Measurements from ENCODE around the gene WBP2. TPM values are rescaled to one million over a fixed set of nuclear protein-coding genes. Genes with fewer than 3 reads are reported as not detected.
A peak's percentile ranks its signal among the peaks of the same experiment; 100 is the strongest.

WBP2 gene
- total RNA-seq, 4 donors from 2014 or later, result 41.8 to 64.5 (median 53.5) TPM

DNA sequence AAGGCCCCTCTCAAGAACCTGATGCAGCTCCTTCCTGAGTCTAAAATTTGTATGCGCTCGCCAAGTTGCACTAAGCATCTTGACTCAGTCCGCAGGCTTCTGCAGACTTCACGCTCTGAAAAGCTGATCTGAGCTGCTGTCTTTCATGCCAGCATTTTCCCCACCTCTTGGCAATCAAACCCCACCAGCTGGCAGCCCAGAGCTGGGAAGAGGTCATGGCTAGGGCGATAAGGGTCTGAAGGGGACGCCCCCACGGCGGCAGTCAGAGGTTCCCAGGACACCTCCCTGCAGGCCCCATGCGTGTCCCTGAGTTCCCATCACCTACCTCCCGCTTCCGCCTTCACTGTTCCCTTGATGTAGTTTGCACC lies 5.9 kb downstream of the WBP2 start:
- Histone ChIP-seq H3K27ac (peak overlapping the region in 2 of 3 donors; percentile 49 to 90), H3K27me3 (no peaks in the 10 kb centered on the region), H3K9me3 (no peaks in the 10 kb centered on the region), H3K36me3 (peaks cover 52 to 54% of the 10 kb centered on the region in 2 donors), H3K4me1 (peaks cover 34 to 70% of the 10 kb centered on the region in 2 donors), H3K4me3 (replicated peaks in 1 of 3) (no peak overlapping the region)
- 79 to 87% methylated on average over 9 to 11 of the region's 11 CpGs for WGBS, 2 donors
- no peak for TF ChIP-seq POLR2A (IDR thresholded peaks at IDR 0.05)
- TF ChIP-seq, protein P1, sequence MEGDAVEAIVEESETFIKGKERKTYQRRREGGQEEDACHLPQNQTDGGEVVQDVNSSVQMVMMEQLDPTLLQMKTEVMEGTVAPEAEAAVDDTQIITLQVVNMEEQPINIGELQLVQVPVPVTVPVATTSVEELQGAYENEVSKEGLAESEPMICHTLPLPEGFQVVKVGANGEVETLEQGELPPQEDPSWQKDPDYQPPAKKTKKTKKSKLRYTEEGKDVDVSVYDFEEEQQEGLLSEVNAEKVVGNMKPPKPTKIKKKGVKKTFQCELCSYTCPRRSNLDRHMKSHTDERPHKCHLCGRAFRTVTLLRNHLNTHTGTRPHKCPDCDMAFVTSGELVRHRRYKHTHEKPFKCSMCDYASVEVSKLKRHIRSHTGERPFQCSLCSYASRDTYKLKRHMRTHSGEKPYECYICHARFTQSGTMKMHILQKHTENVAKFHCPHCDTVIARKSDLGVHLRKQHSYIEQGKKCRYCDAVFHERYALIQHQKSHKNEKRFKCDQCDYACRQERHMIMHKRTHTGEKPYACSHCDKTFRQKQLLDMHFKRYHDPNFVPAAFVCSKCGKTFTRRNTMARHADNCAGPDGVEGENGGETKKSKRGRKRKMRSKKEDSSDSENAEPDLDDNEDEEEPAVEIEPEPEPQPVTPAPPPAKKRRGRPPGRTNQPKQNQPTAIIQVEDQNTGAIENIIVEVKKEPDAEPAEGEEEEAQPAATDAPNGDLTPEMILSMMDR (IDR thresholded peaks at IDR 0.05), result no peak
- intact Hi-C loops (cut with DNase I), result loop anchor here (10.0 kb wide), 1 partner anchor 184 kb away; the partner anchor contains the start of genes RECQL5 and SAP30BP
- no peak for DNase-seq

DNA sequence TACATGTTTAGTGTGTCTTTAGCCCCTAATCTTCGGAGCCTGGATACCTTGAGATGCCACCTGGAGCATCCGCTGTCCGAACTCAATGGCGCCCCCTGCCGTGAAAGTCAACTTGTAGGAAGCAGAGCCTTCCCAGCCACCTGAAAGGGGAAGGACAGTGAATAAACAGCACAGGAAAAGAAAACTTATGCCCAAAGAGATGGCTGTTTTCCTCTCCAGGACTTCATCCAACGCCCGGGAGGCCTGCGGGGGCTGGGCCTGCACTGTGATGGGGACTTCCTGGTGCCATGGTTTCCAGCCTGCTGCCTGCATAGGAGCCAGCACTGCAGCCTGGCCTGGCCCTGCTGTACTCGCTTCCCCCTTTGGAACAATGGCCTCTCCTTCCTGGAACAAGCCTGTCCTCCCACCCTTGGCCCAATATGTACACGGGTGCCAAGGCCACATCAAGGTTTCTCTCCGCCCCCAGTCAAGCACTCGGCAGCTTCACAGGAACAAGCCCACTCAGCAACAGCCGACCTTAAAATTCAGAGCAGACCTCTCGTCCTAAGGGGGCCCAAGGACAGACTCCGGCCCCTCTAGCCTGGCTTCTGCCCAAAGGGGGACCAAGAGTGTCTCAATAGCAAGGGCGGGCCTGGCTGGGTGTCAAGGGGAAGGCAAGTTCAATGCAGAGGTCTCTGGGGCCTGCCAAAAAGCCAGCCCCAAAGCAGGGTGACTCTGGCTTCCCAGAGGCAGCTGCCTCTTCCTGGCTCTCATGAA lies 6.4 kb downstream of the WBP2 start:
- intact Hi-C loops (cut with DNase I), result loop anchor here (10.0 kb wide), 1 partner anchor 184 kb away; the partner anchor contains the start of genes RECQL5 and SAP30BP
- no peaks in the 10 kb centered on the region for H3K9me3 ChIP-seq
- H3K27ac ChIP-seq, result peak overlapping the region in 2 of 3 donors; percentile 49 to 90
- H3K4me1 ChIP-seq, result peaks cover 29 to 64% of the 10 kb centered on the region in 2 donors
- H3K36me3 ChIP-seq, result peaks cover 52 to 54% of the 10 kb centered on the region in 2 donors
- no peak for TF ChIP-seq POLR2A (IDR thresholded peaks at IDR 0.05)
- TF ChIP-seq, protein P1 (IDR thresholded peaks at IDR 0.05), result peak in 5 of 6 experiments; percentile 35 to 60 (median 51)
- DNase-seq, result peak; percentile 71 to 82
- no peak overlapping the region for H3K4me3 ChIP-seq (replicated peaks in 1 of 3)
- H3K27me3 ChIP-seq, result no peaks in the 10 kb centered on the region
- WGBS, 2 donors, result 35 to 43% methylated on average over 13 to 16 of the region's 16 CpGs

GRCh38 chr17:75847614-75848522 lies 7.3 kb downstream of the WBP2 start:
- H3K4me3 ChIP-seq (replicated peaks in 1 of 3), result no peak overlapping the region
- no peaks in the 10 kb centered on the region for H3K27me3 ChIP-seq
- WGBS, 2 donors, result 83 to 85% methylated on average over 24 to 25 of the region's 25 CpGs
- H3K27ac ChIP-seq, result peak overlapping the region in 2 of 3 donors; percentile 49 to 90
- TF ChIP-seq, protein P1 (IDR thresholded peaks at IDR 0.05), result no peak
- no peak for TF ChIP-seq POLR2A (IDR thresholded peaks at IDR 0.05)
- no peaks in the 10 kb centered on the region for H3K9me3 ChIP-seq
- peaks cover 25 to 56% of the 10 kb centered on the region in 2 donors for H3K4me1 ChIP-seq
- intact Hi-C loops (cut with DNase I), result loop anchor here (10.0 kb wide), 1 partner anchor 183 kb away; the partner anchor contains the start of genes RECQL5 and SAP30BP
- no peak for DNase-seq
- peaks cover 52 to 54% of the 10 kb centered on the region in 2 donors for H3K36me3 ChIP-seq

DNA sequence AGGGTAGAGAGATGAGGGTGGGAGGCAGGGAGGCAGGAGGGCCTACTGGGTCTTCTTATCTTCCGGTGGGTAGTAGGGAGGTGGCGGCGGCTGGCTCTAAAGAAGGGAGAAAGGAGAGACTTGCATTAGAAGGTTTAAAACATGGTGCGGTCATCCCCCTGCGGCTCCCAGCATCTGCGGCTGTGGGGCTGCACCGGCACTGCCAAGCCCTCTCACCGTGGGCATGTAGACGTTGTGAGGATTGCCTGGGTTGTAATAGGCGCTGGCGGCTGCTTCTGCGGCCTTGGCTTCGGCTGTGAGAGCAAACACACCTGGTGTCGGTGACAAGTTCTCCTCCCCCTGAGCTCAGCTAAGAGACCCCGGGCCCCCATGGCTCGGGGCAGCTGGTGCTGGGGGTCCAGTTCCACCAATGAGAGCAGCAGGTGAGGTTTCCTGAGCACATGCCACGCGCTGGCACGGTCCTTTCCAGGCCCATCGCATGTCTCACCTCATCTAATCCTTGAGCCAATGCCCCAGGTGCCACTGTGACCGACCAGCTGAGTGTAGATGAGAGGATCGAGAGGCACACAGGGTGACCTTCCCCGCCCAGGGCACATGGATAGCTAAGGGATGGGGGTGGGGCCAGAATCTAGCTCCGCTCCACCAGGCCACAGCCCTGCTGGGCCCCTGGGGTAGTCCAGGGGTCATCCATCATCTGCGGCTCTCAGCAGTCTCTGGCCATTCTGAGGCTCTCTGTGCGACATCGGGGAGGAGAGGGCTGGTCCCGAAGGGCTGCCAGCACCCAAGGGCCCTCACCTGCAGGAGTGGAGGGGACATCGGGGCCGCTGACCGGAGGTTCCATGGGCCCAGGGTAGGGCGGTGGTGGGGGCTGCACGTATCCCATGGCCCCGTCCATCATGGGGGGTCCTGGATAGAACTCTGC lies 8.2 kb downstream of the WBP2 start:
- intact Hi-C loops (cut with DNase I), result loop anchor here (10.0 kb wide), 1 partner anchor 182 kb away; the partner anchor contains the start of genes RECQL5 and SAP30BP
- no peaks in the 10 kb centered on the region for H3K27me3 ChIP-seq
- H3K27ac ChIP-seq, result peak overlapping the region in 2 of 3 donors; percentile 83 to 90
- WGBS, 2 donors, result 90 to 95% methylated on average over 24 to 28 of the region's 34 CpGs
- no peaks in the 10 kb centered on the region for H3K9me3 ChIP-seq
- TF ChIP-seq, protein P1 (IDR thresholded peaks at IDR 0.05), result no peak
- TF ChIP-seq POLR2A (IDR thresholded peaks at IDR 0.05), result no peak
- H3K36me3 ChIP-seq, result peaks cover 52 to 54% of the 10 kb centered on the region in 2 donors
- H3K4me1 ChIP-seq, result peaks cover 25 to 54% of the 10 kb centered on the region in 2 donors
- DNase-seq, result no peak
- H3K4me3 ChIP-seq (replicated peaks in 1 of 3), result no peak overlapping the region

Data from thyroid gland (tissue), 4 donors.